Measurements from ENCODE around the gene PRKN. TPM values are rescaled to one million over a fixed set of nuclear protein-coding genes. Genes with fewer than 3 reads are reported as not detected.

Gene PRKN
- total RNA-seq, 1 donor from 2014 or later = 5.7 TPM

GRCh38 chr6:162702446-162702845, 25.1 kb downstream of the PRKN start:
- H3K4me1 Mint-ChIP-seq (ENCODE audit: low read depth) = no peaks in the 10 kb centered on the region
- H3K4me3 Mint-ChIP-seq (ENCODE audit: unreplicated experiment) = no peak overlapping the region
- TF ChIP-seq, protein P1, sequence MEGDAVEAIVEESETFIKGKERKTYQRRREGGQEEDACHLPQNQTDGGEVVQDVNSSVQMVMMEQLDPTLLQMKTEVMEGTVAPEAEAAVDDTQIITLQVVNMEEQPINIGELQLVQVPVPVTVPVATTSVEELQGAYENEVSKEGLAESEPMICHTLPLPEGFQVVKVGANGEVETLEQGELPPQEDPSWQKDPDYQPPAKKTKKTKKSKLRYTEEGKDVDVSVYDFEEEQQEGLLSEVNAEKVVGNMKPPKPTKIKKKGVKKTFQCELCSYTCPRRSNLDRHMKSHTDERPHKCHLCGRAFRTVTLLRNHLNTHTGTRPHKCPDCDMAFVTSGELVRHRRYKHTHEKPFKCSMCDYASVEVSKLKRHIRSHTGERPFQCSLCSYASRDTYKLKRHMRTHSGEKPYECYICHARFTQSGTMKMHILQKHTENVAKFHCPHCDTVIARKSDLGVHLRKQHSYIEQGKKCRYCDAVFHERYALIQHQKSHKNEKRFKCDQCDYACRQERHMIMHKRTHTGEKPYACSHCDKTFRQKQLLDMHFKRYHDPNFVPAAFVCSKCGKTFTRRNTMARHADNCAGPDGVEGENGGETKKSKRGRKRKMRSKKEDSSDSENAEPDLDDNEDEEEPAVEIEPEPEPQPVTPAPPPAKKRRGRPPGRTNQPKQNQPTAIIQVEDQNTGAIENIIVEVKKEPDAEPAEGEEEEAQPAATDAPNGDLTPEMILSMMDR (IDR thresholded peaks at IDR 0.05) = no peak
- H3K27ac Mint-ChIP-seq (ENCODE audit: unreplicated experiment) = no peak overlapping the region
- DNase-seq (ENCODE audit: low spot score) = no peak
- no peaks in the 10 kb centered on the region for H3K27me3 Mint-ChIP-seq (ENCODE audit: low read depth)
- no peaks in the 10 kb centered on the region for H3K36me3 Mint-ChIP-seq (ENCODE audit: low read depth)
- no peaks in the 10 kb centered on the region for H3K9me3 Mint-ChIP-seq (ENCODE audit: low read depth)

- no peaks in the 10 kb centered on the region for H3K9me3 Mint-ChIP-seq (ENCODE audit: low read depth)
- TF ChIP-seq, protein P1 (IDR thresholded peaks at IDR 0.05) = no peak
- H3K36me3 Mint-ChIP-seq (ENCODE audit: low read depth) = no peaks in the 10 kb centered on the region
- H3K27ac Mint-ChIP-seq (ENCODE audit: unreplicated experiment) = no peak overlapping the region
- H3K4me3 Mint-ChIP-seq (ENCODE audit: unreplicated experiment) = no peak overlapping the region
- DNase-seq (ENCODE audit: low spot score) = no peak
- H3K27me3 Mint-ChIP-seq (ENCODE audit: low read depth) = no peaks in the 10 kb centered on the region
- no peaks in the 10 kb centered on the region for H3K4me1 Mint-ChIP-seq (ENCODE audit: low read depth)
These were observed 26.0 kb downstream of the PRKN start for GRCh38 chr6:162701551-162701950.

- Mint-ChIP-seq H3K36me3 (ENCODE audit: low read depth) (no peaks in the 10 kb centered on the region), H3K9me3 (ENCODE audit: low read depth) (no peaks in the 10 kb centered on the region), H3K27ac (ENCODE audit: unreplicated experiment) (no peak overlapping the region), H3K4me3 (ENCODE audit: unreplicated experiment) (no peak overlapping the region), H3K4me1 (ENCODE audit: low read depth) (no peaks in the 10 kb centered on the region), H3K27me3 (ENCODE audit: low read depth) (no peaks in the 10 kb centered on the region)
- TF ChIP-seq, protein P1 (IDR thresholded peaks at IDR 0.05) = no peak
- no peak for DNase-seq (ENCODE audit: low spot score)
These were observed 26.6 kb downstream of the PRKN start for GRCh38 chr6:162700966-162701365.

DNA sequence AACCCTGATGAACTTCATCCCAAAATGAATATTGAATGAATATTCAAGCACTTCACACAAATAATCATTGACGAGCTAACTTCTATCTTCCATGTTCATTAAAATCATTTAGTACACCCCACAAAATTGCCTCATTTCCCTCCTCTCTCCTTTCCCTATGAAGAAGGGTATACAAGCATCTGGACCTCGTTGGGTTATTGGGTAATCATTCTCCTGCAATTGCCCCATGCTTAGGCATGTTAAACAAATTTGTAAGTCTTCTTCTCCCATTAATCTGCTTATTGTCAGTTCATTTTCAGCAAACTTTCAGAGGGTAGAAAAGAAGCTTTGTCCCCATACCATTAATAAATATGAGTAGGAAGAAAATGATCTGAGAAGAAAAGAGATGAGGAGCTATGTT, 27.6 kb downstream of the PRKN start:
- Mint-ChIP-seq H3K4me1 (ENCODE audit: low read depth) (no peaks in the 10 kb centered on the region), H3K27me3 (ENCODE audit: low read depth) (no peaks in the 10 kb centered on the region), H3K9me3 (ENCODE audit: low read depth) (no peaks in the 10 kb centered on the region), H3K4me3 (ENCODE audit: unreplicated experiment) (no peak overlapping the region), H3K36me3 (ENCODE audit: low read depth) (no peaks in the 10 kb centered on the region), H3K27ac (ENCODE audit: unreplicated experiment) (no peak overlapping the region)
- TF ChIP-seq, protein P1 (IDR thresholded peaks at IDR 0.05) = no peak
- no peak for DNase-seq (ENCODE audit: low spot score)

DNA sequence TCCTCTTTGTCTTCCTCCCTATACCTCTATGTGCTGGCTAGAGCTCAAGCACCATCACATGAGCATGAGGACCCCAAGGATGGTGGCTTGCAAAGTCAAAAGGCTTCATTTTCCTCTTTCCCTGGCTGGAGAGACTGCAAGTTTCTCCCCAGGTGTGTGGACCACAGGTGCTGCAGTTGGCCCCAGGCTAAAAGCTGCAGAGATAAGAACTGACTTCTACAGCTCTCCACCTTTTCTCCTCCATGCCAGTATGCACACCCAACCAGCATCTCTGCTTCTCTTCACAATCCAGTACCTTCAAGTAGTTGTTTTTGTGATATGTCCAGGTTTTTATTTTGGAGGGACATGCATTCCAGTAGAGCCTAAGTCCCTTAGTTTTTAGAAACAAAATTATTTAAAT, 29.1 kb downstream of the PRKN start:
- TF ChIP-seq, protein P1 (IDR thresholded peaks at IDR 0.05) = no peak
- Mint-ChIP-seq H3K27ac (ENCODE audit: unreplicated experiment) (no peak overlapping the region), H3K9me3 (ENCODE audit: low read depth) (no peaks in the 10 kb centered on the region), H3K4me1 (ENCODE audit: low read depth) (no peaks in the 10 kb centered on the region), H3K36me3 (ENCODE audit: low read depth) (no peaks in the 10 kb centered on the region), H3K4me3 (ENCODE audit: unreplicated experiment) (no peak overlapping the region), H3K27me3 (ENCODE audit: low read depth) (no peaks in the 10 kb centered on the region)
- no peak for DNase-seq (ENCODE audit: low spot score)
